Measurements from ENCODE around the gene PTRH1. TPM values are rescaled to one million over a fixed set of nuclear protein-coding genes. Genes with fewer than 3 reads are reported as not detected.

Gene PTRH1
- total and polyA plus RNA-seq, 10 of the 15 experiments (the other 5 are each of a cell fraction or from before 2014, with no cell fraction given) = 0.69 to 38.4 (median 10.2) TPM

- no TSS peak for BruUV-seq (replicated peaks)
- no peak for TF ChIP-seq SP1 (IDR thresholded peaks at IDR 0.05; ENCODE audit: low read depth, low read length)
- no peak for TF ChIP-seq TARDBP (IDR thresholded peaks at IDR 0.05; ENCODE audit: borderline replicate concordance)
- no peak for TF ChIP-seq USF1 (IDR thresholded peaks at IDR 0.05; ENCODE audit: borderline replicate concordance, extremely low read length, insufficient read depth, low read depth, low read length)
- TF ChIP-seq ZBTB11 (CRISPR knock-in tag; IDR thresholded peaks at IDR 0.05) = no peak
- TF ChIP-seq SKIL (IDR thresholded peaks at IDR 0.05; ENCODE audit: low read depth, poor library complexity, severe bottlenecking) = no peak
- TF ChIP-seq NRF1 (conservative IDR thresholded peaks at IDR 0.05; ENCODE audit: low read depth, low read length) = no peak
- no peak for TF ChIP-seq E2F8 (IDR thresholded peaks at IDR 0.05; ENCODE audit: low read depth, partially characterized antibody)
- no peak for TF ChIP-seq EP300 (IDR thresholded peaks at IDR 0.05; ENCODE audit: borderline replicate concordance in 1 of 2, control insufficient read depth in 1 of 2, low read depth in 2 of 2, low read length in 2 of 2)
- no peak for TF ChIP-seq WRNIP1 (IDR thresholded peaks at IDR 0.05; ENCODE audit: borderline replicate concordance, low read depth, low read length)
- no peak for TF ChIP-seq BRCA1 (IDR thresholded peaks at IDR 0.05; ENCODE audit: low read depth, low read length)
- TF ChIP-seq PAX8 (IDR thresholded peaks at IDR 0.05) = no peak
- TF ChIP-seq NR2C2 (IDR thresholded peaks at IDR 0.05; ENCODE audit: borderline replicate concordance, control insufficient read depth, insufficient read length, low read depth) = no peak
- no peak for TF ChIP-seq POU2F2 (IDR thresholded peaks at IDR 0.05; ENCODE audit: borderline replicate concordance, low read depth, low read length)
- no peak for TF ChIP-seq SREBF1 (IDR thresholded peaks at IDR 0.05; ENCODE audit: low read length)
- no peak for TF ChIP-seq BCL11A (IDR thresholded peaks at IDR 0.05; ENCODE audit: low read depth, low read length)
- TF ChIP-seq NFYB (IDR thresholded peaks at IDR 0.05; ENCODE audit: insufficient read depth, low read depth, low read length) = no peak
These were observed 5.4 kb upstream of the PTRH1 start for GRCh38 chr9:127720865-127721227.

More at GRCh38 chr9:127720865-127721227, 5.4 kb upstream of the PTRH1 start:
- Histone ChIP-seq H3K4me3 (no peak overlapping the region), H3K4me1 (ENCODE audit: control insufficient read depth, insufficient read depth, low read length) (peaks cover 3% of the 10 kb centered on the region; the same call in 1 of the 2 replicates), H3K27ac (ENCODE audit: control insufficient read depth, insufficient read depth) (no peak overlapping the region), H3K4me2 (ENCODE audit: control insufficient read depth, insufficient read depth) (no peak overlapping the region), H3K9ac (ENCODE audit: control insufficient read depth, insufficient read depth, low read length) (no peak overlapping the region), H4K20me1 (ENCODE audit: control insufficient read depth, insufficient read depth) (no peaks in the 10 kb centered on the region), H3K79me2 (ENCODE audit: control insufficient read depth, insufficient read depth, low read length) (no peaks in the 10 kb centered on the region), H3K36me3 (ENCODE audit: control insufficient read depth in 2 of 2, insufficient read depth in 2 of 2, low read length in 1 of 2) (no peaks in the 10 kb centered on the region), H3K27me3 (replicated peaks in 1 of 2; ENCODE audit: control insufficient read depth in 2 of 2, insufficient read depth in 2 of 2, low read length in 1 of 2) (no peaks in the 10 kb centered on the region), H2AFZ (ENCODE audit: control insufficient read depth, low read depth, low read length) (no peak overlapping the region), H3K9me3 (replicated peaks; ENCODE audit: control insufficient read depth, insufficient read depth, low read length) (no peaks in the 10 kb centered on the region)
- POLR2A ChIA-PET = no interaction called here
- RAD21 ChIA-PET (ENCODE audit: unreplicated experiment) = no interaction called here
- in situ Hi-C loops (cut with MboI) (no loop called here), intact Hi-C loops (cut with micrococcal nuclease; ENCODE audit: unreplicated experiment) (no loop called here)
- SMC1A ChIA-PET (ENCODE audit: uncharacterized antibody, unreplicated experiment) = no interaction called here
- ATAC-seq (no peak), DNase-seq (ENCODE audit: low read depth, low spot score) (no peak), FAIRE-seq (no peak)
- CTCF ChIA-PET = interaction anchor here (1.1 kb wide), 1 partner anchor 149 kb away, joined by 3 read pairs; no protein-coding TSS in a partner anchor

All from GM12878 (cell line).